Measurements from ENCODE around the gene DCAF7.

Gene DCAF7

DNA sequence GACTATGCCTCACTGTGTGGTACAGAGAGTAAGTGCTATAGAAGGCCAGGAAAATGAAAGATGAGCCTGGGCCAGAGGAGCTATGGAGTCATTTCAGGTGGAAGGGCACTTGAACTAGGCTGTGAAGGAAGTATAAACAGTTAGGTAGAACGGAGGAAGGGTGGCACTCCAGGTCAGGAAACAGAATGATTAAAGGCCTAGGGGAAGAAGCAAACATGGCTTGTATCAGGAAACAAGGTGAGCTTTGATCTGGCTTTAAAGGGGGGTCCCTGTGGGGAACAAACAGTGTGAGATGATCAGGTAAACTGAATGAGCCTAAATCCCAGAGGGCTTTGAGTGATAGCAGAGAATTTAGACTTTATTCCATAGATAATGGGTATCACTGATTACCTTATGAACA lies 88.8 kb downstream of the DCAF7 start:
- Histone ChIP-seq H2AFZ (ENCODE audit: low read depth, low read length) (no peak overlapping the region), H3K4me2 (ENCODE audit: low read length) (no peak overlapping the region), H3K79me2 (ENCODE audit: low read length) (no peaks in the 10 kb centered on the region), H3K4me1 (ENCODE audit: low read length) (no peaks in the 10 kb centered on the region), H3K9ac (ENCODE audit: low read length) (no peak overlapping the region), H3K36me3 (replicated peaks; ENCODE audit: low read depth, low read length) (peaks cover 8% of the 10 kb centered on the region), H3K9me3 (ENCODE audit: insufficient read depth, low read length) (no peaks in the 10 kb centered on the region), H3K4me3 (ENCODE audit: low read length) (no peak overlapping the region), H3K27me3 (ENCODE audit: low read depth, low read length) (no peaks in the 10 kb centered on the region), H4K20me1 (ENCODE audit: insufficient read depth, low read length) (no peaks in the 10 kb centered on the region), H3K27ac (ENCODE audit: low read length) (no peak overlapping the region)
- TF ChIP-seq EZH2phosphoT487 (IDR thresholded peaks at IDR 0.05; ENCODE audit: low read depth) (no peak), CTCF (IDR thresholded peaks at IDR 0.05; ENCODE audit: low read depth, low read length) (no peak)

DNA sequence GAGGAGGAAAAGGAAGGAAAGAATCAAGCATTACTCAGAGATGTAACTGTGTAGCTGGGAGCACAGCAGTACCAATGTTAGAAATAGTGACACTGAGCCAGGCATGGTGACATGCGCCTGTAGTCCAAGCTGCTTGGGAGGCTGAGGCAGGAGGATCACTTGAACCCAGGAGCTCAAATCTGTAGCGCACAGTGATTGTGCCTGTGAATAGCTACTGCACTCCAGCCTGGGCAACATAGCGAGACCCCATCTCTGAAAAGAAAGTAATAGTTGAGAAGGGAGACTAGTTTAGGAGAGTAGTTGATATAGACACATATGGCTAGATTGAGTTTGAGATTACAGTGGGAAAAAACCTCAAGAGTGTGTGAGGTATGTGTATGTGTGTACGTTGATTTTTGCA lies 89.8 kb downstream of the DCAF7 start:
- H3K4me2 ChIP-seq (ENCODE audit: low read length): no peak overlapping the region
- no peak overlapping the region for H3K27ac ChIP-seq (ENCODE audit: low read length)
- H3K36me3 ChIP-seq (replicated peaks; ENCODE audit: low read depth, low read length): peaks cover 6% of the 10 kb centered on the region
- H3K4me3 ChIP-seq (ENCODE audit: low read length): no peak overlapping the region
- H4K20me1 ChIP-seq (ENCODE audit: insufficient read depth, low read length): no peaks in the 10 kb centered on the region
- no peak overlapping the region for H3K9ac ChIP-seq (ENCODE audit: low read length)
- H3K79me2 ChIP-seq (ENCODE audit: low read length): no peaks in the 10 kb centered on the region
- H3K9me3 ChIP-seq (ENCODE audit: insufficient read depth, low read length): no peaks in the 10 kb centered on the region
- H2AFZ ChIP-seq (ENCODE audit: low read depth, low read length): no peak overlapping the region
- TF ChIP-seq CTCF (IDR thresholded peaks at IDR 0.05; ENCODE audit: low read depth, low read length): no peak
- TF ChIP-seq EZH2phosphoT487 (IDR thresholded peaks at IDR 0.05; ENCODE audit: low read depth): no peak
- H3K4me1 ChIP-seq (ENCODE audit: low read length): peaks cover 8% of the 10 kb centered on the region
- H3K27me3 ChIP-seq (ENCODE audit: low read depth, low read length): no peaks in the 10 kb centered on the region

- H2AFZ ChIP-seq (ENCODE audit: low read depth, low read length): no peak overlapping the region
- no peak overlapping the region for H3K4me3 ChIP-seq (ENCODE audit: low read length)
- no peaks in the 10 kb centered on the region for H3K9me3 ChIP-seq (ENCODE audit: insufficient read depth, low read length)
- H3K4me2 ChIP-seq (ENCODE audit: low read length): no peak overlapping the region
- H4K20me1 ChIP-seq (ENCODE audit: insufficient read depth, low read length): no peaks in the 10 kb centered on the region
- H3K27me3 ChIP-seq (ENCODE audit: low read depth, low read length): no peaks in the 10 kb centered on the region
- H3K79me2 ChIP-seq (ENCODE audit: low read length): no peaks in the 10 kb centered on the region
- H3K4me1 ChIP-seq (ENCODE audit: low read length): peaks cover 26% of the 10 kb centered on the region
- no peak overlapping the region for H3K9ac ChIP-seq (ENCODE audit: low read length)
- peaks cover 3% of the 10 kb centered on the region for H3K36me3 ChIP-seq (replicated peaks; ENCODE audit: low read depth, low read length)
- H3K27ac ChIP-seq (ENCODE audit: low read length): no peak overlapping the region
- no peak for TF ChIP-seq EZH2phosphoT487 (IDR thresholded peaks at IDR 0.05; ENCODE audit: low read depth)
- no peak for TF ChIP-seq CTCF (IDR thresholded peaks at IDR 0.05; ENCODE audit: low read depth, low read length)
Measured at GRCh38 chr17:63641692-63642448, 91.6 kb downstream of the DCAF7 start.
